Hematopoietic multipotent progenitor cell treated with erythropoietin and hydrocortisone succinate and interleukin-3 and kit ligand, for 8 days (in vitro differentiated cells): ENCODE results near the gene WDR45.

Experiments used
- DNase-seq: peaks from one replicate; pipeline ENCODE4 v3.0.0-alpha.2; 2015

Gene WDR45

DNA sequence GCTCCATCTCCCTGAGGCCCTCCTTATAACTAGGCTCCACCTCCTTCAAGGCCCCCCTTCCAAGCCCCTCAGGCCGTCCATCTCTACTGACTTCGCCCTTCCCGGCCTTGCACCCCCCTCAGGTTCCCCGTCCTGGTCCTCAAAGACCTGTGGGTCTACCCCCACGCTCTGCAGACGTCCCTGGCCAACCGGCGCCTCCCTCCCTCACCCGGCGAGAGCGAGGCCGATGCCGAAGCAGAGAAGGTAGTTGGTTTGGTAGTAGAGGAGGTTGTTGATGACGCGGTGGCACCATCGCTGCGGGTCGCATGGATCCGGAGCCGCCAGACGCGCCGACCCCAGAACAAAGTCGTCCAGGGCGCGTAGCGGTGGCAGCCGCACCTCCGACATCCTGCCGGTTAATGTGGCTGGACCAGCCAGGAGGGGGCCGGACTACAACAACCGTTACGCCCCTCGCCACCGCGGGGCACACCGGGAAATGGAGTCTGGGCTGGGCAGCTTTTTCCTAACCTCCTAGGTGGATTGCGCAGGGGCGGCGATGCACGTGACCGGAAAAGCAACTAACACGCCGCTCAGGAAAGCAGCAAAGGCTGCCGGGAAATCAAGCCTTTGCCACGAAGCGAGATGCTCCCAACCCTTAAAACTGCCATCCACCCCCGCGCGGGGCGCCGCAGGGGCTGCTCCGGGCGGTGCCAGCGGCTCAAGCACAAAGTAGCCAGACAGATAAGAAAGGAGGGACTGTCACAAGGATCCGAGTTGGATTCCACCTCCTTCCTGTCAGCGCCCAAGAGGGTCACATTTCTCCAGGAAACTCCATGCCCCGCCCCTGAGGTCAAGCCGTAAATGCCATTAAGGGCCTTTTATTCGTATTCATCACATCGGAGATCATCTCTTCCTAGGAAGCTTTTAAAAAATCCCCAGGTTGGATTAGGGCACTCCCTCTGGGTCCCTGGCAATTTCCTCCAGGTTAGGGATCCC, 5.8 kb downstream of the WDR45 start, which contains the start of gene PRAF2:
Gene PRAF2 (minus strand): TSS at position 402 of the 975 bp plus-strand sequence. CDS start 15 bp downstream, at position 387.
- DNase-seq = peak; percentile 93

DNA sequence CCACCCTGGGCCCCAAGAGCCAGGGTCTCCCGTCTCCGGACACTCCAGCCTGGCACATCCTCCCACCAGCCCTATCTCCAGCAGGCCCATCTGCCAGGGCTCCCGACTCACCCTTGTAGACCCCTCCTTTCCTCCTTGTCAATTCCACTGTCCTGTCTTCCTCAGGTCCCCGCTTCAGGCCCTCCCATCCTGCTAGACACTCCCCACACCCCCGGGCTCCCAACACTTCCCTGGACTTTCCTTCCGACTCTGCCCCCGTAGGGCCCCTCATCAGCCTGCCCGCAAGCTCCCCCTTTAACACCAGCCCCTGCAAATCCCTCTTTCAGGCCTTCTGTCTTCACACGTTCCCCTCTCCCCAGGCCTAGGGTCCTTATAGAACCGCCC, 7.0 kb downstream of the WDR45 start:
- no peak for DNase-seq

DNA sequence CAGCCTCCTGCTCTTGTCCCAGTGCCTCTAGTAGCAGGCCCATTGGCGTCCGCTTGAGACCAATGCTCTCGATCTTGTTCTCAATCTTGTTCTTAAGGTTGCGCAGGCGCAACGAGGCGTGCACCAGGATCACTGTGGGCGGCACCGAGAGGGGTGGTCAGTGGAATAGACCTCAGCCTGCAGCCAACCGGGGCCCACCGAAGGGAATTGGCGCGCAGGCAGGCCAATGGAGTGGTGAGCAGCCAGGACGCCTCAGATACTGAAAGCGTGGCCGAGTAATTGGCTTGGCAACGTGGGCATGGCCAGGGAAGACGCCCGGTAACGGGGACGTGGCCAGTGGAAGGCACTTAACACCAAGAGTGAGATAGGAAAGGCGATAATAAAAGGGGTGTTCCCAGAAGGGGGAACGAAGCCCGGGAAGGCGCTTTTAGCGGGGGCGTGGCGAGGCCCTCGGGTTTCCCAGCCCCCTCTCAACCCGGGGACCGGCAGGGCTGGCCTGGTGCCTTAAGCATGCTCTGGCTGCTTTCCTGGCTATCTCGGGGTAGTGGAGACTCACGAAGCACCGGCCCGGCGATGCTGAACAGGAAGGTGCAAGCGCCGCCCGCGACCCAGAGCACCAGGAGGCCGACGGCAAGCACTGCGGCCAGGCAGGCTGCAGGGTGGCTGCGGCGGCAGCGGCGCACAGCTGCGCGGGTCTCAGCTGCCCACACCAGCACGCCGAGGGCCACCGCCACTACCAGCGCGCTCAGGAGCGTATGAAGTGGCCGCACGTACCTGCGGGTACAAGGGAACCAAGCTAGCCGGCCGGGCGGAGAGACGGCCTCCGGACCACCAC, 7.6 kb downstream of the WDR45 start:
- peak; percentile 38 for DNase-seq

DNA sequence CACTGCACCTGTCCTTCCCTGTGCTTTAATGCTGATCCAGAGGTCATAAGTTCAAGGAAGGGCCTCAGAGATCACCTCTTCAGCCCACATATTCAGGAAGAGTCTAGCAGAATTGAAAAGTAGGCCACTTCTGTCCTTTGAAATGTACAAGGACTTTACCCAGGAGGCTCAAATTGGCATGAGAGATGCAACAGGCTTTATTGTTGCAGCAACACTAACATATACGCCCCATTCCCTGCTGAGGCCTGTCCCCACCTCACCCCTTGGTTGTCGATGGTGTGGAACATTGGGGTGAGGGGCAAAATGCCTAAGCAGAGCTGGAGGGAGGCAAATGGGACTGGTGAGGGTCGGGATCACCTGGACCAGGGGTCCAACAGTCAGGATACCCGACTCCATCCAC, 8.7 kb downstream of the WDR45 start:
- DNase-seq = no peak

DNA sequence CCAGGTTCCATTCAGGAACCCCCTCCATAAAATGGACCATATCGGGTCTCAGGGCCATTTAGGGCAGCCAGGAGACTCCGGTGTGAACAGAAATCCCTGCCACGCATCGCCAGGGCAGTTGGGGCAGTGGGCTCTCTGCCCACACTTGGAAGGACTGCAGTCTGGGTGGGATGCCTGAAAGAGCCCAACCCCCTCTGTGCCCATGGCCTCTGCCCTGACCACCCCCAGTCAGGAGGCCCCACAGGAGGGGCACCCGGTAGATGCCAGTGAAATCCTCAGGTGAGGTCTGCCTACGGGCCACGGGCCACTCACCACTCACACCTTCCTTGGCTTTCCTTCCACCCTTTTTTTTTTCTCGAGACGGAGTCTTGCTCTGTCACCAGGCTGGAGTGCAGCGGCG, 10.6 kb downstream of the WDR45 start:
- no peak for DNase-seq

DNA sequence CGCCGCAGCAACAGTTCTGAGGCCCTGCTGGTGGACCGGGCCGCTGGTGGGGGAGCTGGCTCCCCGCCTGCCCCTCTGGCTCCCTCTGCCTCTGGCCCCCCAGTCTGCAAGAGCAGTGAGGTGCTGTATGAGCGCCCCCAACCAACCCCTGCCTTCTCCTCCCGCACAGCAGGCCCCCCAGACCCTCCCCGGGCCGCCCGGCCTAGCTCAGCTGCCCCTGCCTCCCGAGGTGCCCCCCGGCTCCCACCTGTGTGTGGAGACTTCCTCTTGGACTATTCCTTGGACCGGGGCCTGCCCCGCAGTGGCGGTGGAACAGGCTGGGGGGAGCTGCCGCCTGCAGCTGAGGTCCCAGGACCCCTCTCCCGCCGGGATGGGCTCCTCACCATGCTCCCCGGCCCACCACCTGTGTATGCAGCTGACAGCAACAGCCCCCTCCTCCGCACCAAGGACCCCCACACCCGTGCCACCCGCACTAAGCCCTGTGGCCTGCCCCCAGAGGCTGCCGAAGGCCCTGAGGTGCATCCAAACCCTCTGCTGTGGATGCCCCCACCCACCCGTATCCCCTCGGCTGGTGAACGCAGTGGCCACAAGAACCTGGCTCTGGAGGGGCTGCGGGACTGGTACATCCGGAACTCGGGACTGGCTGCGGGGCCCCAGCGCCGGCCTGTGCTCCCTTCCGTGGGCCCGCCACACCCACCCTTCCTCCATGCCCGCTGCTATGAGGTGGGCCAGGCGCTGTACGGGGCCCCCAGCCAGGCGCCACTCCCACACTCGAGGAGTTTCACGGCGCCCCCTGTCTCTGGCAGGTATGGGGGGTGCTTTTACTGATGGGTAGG, 12.2 kb downstream of the WDR45 start:
- DNase-seq = no peak

DNA sequence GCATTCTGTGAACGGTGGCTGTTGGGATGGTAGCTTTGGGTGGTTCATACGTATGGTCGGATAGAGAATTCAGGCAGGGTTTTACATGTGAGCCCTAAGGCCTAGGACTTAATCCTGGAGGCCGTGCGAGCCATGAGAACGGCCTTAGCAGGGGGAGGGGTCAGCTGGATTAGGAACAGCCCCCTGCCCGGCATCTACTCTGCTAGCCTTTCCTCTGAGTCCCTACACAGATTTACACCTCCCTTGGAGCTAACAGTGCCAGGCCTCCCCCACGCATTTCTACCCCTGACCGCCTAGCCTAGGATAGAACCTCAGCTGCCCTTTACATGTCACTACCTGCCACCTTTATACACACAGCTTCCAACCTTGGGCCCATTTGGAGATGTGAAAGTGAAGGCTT, 13.0 kb downstream of the WDR45 start:
- DNase-seq = no peak

DNA sequence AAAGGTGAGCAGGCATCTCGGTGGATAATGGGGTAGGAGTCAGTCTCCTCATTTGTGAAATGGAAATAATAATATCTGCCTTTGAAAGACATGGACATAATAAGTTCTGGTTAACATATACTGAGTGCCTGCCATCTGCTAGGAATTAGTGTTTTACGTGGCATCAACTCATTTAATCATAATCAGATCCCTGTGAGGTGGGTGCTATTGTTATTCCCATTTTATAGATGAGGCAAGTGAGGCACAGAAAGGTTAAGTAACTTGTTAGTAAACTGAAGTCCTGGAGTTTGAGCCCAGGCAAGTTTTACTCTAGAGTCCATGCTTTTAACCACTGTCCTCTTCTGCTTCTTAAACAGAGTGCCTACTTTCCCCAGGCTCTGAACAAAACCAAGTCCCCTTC, 13.4 kb downstream of the WDR45 start:
- no peak for DNase-seq

DNA sequence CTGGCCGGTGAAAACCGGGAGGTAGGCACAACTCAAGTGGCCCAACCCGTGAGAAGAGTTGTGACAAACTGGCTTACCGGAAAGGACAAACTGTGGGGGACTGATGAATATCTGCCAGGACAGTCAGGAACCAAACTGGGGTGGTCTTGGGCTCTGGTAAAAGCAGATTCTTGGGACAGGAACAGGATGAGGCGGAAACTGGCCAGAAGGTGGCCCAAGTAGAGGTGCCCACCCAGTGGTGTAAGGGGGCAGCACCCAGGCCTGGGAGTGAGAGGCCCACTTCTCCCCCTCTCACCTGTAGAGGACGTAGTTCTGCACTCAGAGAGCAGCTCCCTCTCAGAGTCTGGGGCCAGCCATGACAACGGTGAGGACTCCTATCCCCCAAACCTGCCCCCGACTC, 15.0 kb downstream of the WDR45 start:
- DNase-seq = no peak

DNA sequence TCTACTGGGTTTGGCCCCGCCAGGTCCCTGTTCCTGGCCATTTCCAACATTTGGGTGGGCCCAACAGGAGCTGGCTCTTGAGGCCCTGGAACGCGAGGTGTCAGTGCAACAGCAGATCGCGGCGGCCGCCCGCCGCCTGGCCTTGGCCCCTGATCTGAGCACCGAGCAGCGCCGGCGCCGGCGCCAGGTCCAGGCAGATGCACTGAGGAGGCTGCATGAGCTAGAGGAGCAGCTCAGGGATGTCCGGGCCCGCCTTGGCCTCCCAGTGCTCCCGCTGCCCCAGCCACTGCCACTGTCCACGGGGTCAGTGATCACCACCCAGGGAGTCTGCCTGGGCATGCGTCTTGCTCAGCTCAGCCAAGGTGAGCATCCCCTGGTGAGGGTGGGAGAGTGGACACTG, 15.4 kb downstream of the WDR45 start:
- DNase-seq = no peak

DNA sequence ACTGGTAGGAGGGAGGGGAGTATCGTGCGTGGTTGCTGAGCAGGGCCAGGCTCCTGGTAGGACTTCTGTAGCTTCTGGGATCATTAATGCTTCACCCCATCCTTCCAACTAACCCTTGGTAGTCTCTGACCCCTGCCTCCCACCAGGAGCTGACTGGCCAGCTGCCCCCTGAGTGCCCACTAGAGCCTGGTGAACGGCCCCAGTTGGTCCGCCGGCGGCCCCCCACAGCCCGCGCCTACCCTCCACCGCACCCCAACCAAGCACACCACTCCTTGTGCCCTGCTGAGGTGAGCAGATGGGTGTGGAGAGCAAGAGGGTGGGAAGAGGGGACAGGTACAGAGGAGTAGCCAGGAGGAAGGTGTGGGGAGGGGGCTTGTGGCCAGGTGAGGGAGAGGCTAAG, 16.0 kb downstream of the WDR45 start:
- DNase-seq = no peak

DNA sequence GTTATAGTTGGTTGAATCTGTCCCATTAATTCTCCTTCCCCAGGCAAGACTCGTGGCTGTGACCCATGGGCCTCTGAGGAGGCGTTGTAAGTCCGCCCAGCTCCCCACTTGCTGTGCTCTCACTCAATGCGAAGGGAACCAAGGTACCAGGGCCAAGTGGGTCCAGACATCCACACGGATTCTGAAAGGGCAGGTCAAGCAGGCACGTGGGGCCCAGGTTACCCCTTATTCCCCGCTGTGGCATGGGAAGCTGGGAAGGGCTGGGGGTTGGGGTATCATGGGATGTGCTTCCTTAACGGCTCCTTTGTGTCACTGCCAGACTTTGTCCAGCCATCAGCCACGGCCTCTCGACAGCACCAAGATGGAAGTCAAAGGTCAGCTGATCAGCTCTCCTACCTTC, 17.8 kb downstream of the WDR45 start:
- DNase-seq = no peak

DNA sequence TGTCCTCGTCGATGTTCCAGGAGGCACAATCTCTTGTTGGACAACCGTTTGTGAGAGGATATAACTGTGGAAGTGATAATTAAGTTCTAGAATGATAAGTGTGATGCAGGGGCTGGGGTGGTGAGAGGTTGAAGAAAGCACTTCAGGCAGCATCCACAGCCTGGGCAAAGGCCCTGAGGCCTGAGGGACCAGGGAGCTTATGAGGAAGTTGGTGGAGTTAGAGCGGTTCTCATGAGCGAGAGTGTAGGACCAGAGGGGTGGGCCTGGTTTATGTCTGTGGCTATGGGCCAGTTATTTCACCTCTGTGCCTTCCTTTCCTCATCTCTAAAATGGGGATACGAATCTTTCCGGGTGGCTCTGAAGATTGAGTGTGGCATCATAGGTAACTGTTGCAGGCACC, 18.2 kb downstream of the WDR45 start:
- DNase-seq = no peak

DNA sequence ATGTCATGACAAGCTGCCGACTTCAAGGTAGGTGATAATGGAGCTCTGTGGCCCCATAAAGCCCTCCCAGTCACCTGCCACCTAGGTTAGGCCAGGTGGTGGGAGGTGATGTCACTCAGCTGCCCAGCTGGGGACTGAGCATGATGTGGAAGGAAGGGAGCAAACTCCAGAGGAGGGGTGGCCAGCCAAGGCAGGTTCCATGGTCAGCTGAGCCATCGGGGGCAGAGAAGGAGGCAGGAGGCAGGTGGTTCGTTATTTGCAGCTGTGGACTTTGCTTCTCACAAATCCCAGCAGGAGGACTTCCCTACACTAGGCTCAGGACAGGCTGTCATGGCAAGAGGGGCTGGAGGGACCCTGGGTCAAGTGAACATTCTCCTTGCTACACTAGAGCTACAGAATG, 18.8 kb downstream of the WDR45 start:
- DNase-seq = no peak

DNA sequence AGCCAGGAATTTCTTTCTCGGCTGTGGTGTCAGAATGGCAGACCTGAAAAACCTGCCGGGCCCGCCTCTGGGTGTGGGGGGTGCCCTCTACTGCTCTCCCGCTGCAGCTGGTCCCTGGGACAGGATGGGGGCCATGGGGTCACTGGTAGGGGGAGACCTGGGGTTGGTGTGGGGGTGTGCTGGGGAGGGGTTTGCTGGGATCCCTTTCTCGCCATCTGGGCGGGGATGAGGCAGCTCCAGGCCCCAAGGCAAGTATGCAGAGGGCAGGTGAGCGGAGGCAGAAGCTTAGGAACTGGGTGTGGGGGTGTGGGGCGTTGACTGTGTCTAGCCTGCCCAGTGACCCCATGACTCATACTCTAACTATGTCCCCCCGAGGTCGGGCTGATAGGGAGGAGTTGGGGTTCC, 20.0 kb downstream of the WDR45 start:
- DNase-seq = no peak

DNA sequence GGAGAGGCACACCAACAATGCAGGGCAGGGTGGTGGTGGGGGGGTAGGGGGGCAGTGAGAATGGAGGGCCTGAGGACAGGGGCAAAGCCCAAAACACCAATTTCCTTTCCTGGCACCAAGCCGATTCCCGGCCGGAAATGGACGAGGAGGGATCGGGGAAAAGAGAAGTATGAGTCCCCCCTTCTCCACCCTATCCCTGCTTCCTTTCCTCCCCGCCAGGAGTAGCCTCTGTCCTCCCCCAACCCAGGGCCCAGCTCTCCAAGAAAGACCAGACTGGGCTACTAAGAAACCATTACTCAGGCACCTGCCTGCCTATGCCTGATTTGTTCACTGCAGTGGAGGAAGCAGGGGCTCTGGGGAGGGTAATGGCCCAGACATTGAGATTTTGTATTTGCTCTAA, 20.5 kb downstream of the WDR45 start:
- no peak for DNase-seq

DNA sequence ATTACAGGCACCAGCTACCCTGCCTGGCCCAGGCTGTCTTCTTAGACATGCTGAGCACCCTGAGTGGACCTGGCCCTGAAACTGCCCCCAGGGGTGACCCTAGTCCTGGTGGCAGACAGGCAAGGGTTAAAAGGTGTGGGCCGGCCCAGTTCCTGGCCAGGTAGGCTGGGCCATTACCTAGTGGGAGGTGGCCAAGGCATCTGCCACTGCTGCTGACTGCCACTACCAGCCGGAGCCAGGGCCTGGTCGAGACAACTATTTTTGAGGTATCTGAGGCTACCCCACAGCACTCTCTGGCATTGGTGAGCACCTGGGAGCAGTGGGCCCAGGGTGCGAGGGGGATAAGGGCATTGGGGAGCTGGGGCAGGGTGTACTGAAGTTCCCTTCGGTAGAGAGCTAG, 20.9 kb downstream of the WDR45 start, which contains the start of gene CCDC120:
Gene CCDC120 (plus strand): TSS at position 206 of the 400 bp plus-strand sequence. CDS start 3,043 bp downstream, outside the sequence.
- no peak for DNase-seq

DNA sequence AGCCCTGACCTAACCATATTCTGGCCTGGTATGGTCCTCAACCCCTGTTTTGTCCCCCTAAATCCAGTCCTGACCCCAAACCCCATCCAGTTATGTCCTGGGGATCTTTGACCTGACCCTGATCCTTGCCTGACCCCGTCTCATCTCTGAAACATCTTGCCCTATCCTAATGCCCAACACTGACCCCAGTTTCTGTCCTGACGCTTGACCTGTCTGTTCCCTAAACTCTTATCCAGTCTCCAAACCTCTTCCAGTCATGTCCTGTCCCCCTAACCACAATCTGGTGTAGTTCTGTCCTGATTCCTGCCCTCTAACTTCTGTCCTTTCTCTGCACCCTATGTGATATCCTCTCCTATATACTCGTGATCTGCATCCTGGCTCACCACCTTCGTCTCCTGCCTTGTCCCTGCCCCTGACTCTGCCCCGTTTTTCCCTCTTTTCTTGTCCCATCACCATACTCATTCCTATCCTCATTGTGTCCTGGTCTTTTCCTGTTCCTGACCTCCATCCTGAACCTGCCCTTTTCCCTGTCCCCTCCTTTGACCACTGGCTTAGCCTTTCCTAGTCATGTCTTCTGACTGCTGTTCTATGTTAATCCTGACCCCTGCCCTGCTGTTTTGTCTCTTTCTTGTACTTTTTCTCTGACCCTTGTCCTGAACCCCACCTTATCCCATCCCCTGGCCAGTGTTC, 25.5 kb downstream of the WDR45 start:
- no peak for DNase-seq

DNA sequence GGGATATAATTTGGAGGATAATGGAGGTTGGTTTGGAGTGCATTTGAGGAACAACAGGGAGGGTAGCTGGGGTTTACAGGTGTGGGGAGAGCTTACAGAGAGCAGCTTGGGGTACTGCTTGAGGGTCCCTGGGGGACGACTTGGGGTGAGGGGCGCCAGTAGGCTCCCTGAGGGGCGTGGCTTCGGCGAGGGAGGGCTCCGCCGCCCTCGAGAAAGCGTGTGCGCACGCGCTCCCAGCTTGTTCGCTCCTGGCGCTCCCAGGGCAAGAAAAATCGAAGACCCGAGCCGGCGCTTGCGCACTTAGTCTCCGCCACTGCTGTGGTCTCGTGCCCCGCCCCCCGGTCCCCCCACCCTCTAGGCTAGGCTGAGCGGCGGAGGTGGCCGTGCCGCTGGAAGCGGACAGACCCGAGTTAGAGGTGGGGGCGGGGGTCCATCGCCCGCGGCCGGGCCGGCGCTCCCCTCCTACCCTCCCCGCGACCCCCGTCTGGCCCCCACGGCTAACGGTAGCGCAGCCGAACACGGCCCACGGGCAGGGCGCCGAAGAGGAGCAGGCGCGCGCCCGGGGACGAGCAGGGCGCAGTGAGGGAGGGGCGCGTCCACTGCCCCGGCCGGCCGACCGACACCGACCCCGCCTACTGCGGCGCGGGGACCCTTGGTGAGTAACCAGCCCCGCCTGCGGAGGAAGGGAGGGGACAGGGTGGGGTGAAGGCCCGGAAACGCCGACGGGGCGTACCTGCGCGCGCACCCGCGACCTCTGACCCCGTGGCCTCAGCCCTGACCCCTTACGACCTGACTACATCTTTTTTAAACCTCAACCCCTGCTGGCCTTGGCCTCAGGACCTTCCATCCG, 26.2 kb downstream of the WDR45 start:
- peak; percentile 67 for DNase-seq

DNA sequence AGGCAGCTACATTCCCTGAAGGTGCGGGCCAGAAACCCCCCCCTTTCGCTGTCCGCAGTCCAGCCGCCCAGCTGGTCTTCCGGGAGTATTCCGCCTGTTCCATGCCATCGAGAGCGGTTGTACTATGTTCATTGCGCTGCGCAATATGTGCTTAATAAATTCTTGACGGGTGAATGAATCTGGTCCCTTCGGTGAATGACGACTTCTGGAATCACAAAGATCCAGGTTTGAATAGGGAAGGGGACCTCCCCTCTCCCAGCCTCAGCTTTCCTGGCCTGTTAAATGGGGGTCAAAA, 35.8 kb downstream of the WDR45 start:
- no peak for DNase-seq

DNA sequence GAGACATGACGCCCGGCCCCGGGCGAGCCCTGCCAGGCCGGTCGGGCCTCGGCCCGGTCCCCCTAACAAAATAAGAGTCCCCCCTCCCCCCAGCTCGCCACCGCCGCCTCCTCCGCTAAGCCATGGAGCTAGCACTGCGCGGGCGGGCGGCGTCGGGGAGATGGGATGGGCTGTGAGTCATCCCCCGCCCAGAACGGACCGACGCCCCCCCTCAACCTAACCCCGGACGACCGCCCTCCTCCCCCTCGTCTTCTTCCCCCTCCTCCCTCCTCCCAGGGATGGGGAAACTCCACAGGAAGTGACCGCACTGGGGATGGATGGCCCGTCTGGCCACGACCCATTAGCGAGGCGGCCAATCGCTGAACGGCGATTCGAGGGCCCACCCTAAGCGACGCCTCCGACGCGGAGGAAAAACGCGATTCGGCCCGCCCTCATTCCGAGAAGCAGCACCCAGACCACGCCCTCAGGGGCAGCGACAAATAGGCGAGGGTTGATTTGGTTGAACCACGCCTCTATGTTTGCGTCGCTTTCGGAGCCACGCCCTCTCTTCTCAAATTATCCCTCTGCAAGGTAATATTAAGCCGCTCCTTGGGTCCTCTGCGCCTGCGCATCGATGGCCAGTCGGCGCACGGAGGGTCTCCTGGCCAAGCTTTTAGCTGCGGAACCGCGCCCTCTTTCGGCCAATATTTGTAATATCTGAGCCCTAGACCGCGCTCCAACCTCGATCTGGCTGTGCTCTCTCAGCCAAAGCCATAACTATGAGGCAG, 36.3 kb downstream of the WDR45 start, which contains the start of gene TFE3:
Gene TFE3 (minus strand): TSS at position 138 of the 767 bp plus-strand sequence. CDS start 131 bp downstream, at position 7.
- peak; percentile 99 for DNase-seq
